GM12864 (cell line): ENCODE data around the gene MUSK.

ENCODE experiments used
- DNase-seq: peaks from one replicate; pipeline ENCODE4 v3.0.0-alpha.2; 2011; ENCODE audit warnings: low read depth
- H3K4me3 ChIP-seq: 2 replicates; pipeline ENCODE4 v1.5.1; 2011; ENCODE audit warnings: mild to moderate bottlenecking, low read depth, low read length, control low read depth
- CTCF ChIP-seq: IDR thresholded peaks from 2 replicates; pipeline ENCODE4 v1.5.1; 2011; ENCODE audit warnings: low read depth, mild to moderate bottlenecking, moderate library complexity, low read length, control low read depth, inconsistent platforms; ENCODE audit errors: missing control alignments

MUSK gene

GRCh38 chr9:110765926-110766325 lies 97.3 kb downstream of the MUSK start:
- no peak for TF ChIP-seq CTCF
- no peak overlapping the region for H3K4me3 ChIP-seq
- no peak for DNase-seq

- no peak overlapping the region for H3K4me3 ChIP-seq
- no peak for DNase-seq
- no peak for TF ChIP-seq CTCF
Measured at GRCh38 chr9:110767559-110768063, 99.0 kb downstream of the MUSK start.

DNA sequence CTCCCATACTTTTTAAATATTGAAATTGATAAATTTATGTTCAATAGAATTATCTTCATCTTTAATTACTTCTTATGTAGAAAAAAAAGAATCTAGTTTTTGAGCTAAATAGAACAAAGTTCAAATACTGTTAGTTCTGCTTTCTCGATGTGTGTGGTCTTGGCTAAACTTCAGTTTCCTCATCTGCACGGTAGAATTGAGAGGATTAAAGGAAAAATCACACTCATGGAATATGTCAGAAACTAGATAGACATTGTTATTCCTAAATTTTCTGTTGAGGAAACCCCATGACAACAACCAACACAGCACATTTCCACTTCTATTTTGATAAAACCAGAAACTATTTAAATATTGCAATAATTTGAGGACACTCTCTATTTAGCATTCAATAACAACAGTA lies 100.3 kb downstream of the MUSK start:
- TF ChIP-seq CTCF = no peak
- H3K4me3 ChIP-seq = no peak overlapping the region
- no peak for DNase-seq

DNA sequence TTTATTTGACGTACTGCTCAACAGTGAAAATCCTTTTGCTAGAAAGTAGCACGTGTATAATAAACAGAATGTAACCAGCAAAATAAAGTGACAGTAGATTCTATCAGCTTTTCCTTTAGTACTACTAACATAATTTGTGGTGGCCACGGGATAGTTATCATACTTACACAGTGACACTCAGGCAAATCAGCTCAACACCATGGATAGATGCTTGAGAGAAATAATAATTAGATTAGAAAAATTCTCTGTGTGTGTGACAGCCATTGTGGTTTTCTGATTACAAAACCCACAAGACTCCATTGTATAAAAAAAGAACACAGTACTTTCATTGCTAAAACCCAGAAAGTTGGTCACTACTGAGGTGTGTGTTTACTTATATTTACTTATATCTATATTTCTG lies 101.1 kb downstream of the MUSK start:
- DNase-seq = no peak
- no peak overlapping the region for H3K4me3 ChIP-seq
- no peak for TF ChIP-seq CTCF

GRCh38 chr9:110775724-110776123 lies 107.1 kb downstream of the MUSK start:
- TF ChIP-seq CTCF = no peak
- DNase-seq = no peak

GRCh38 chr9:110776221-110776620 lies 107.6 kb downstream of the MUSK start:
- TF ChIP-seq CTCF = no peak
- no peak for DNase-seq
- H3K4me3 ChIP-seq = no peak overlapping the region

More at GRCh38 chr9:110775724-110776123, 107.1 kb downstream of the MUSK start:
- H3K4me3 ChIP-seq = no peak overlapping the region

DNA sequence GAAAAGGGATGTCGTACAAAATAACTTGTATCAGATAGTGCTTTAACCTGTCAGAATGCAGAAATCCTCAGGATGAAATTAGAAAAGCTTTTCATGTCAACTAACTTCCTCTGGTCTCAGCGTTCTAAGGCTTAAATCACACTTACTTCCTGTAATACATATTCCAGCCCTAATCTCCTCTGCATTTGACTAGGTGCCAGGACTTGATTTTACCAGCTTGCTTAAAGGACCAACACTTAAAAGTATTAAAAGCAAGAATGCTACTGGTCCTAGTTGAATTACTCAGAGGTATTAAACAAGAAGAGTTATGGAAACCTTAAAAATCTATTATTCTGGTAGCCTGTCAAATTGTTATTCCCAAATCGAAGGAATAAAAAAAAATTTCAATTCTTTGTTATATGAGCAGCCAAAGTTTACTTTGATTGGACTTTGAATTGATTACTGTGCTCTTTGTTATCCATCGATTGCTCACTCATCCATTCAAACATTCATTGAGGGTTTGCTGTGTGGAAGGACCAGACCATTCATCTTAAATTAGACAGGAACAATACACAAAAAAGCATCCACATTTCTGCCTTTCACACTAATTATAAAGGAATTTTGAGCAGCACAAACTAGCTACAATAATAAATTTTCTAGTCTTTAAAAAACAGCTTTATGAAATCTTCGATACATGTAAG lies 108.7 kb downstream of the MUSK start:
- TF ChIP-seq CTCF = no peak
- no peak overlapping the region for H3K4me3 ChIP-seq
- DNase-seq = no peak
